Measurements from ENCODE around the gene RIN1. TPM values are rescaled to one million over a fixed set of nuclear protein-coding genes. Genes with fewer than 3 reads are reported as not detected.

The RIN1 gene
- polyA plus RNA-seq, 1 experiment: 6.7 TPM

DNA sequence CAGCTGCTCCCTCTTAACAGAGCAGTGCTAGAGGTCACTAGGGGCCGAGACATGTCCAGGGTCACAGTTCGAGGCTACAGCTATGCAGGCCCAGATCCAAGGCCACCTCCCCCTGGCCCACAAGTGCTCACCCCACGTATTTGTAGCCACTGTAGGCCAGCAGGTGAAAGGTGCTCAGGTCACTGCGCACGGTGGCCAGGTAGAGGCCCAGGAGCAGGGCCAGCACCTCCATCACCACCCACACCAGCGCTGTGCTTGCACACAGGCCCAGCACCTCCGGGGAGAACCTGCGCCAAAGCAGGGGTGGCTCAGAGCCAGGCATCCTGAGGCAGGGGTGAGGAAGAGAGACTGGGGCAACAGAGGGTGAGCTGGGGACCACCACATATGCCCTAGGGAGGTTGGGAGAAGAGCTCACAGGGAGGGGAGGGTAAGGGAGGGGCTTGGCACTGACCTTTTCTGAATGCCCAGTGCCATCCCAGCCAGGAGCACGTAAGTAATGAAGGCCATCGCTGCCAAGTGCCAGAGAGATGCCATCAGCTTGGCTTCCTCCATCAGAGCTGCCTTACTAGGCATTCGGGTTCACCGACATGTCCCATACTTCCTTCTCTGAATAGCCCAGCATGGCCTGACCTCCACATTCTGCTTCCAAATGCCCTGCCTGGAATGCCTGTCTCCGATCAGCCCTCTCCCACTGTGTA is 50.8 kb downstream of the RIN1 start:
- ChIA-PET POLR2A (interaction anchor here (0.9 kb wide), 1 partner anchor 16 kb away, joined by 3 read pairs; no protein-coding TSS in a partner anchor), CTCF (interaction anchor here (0.6 to 1.1 kb wide), 2 partner anchors 27 to 78 kb away, joined by 3 to 4 read pairs; no protein-coding TSS in a partner anchor)
- Histone ChIP-seq H3K9me3 (ENCODE audit: control insufficient read depth, insufficient read depth, low read length) (no peaks in the 10 kb centered on the region), H3K27me3 (ENCODE audit: control insufficient read depth, insufficient read depth, low read length) (no peaks in the 10 kb centered on the region), H3K27ac (ENCODE audit: low read depth, low read length) (no peak overlapping the region), H3K4me3 (ENCODE audit: low read depth, low read length) (no peak overlapping the region)
- DNase-seq (ENCODE audit: low read depth, low spot score): no peak
- TF ChIP-seq, protein P1, sequence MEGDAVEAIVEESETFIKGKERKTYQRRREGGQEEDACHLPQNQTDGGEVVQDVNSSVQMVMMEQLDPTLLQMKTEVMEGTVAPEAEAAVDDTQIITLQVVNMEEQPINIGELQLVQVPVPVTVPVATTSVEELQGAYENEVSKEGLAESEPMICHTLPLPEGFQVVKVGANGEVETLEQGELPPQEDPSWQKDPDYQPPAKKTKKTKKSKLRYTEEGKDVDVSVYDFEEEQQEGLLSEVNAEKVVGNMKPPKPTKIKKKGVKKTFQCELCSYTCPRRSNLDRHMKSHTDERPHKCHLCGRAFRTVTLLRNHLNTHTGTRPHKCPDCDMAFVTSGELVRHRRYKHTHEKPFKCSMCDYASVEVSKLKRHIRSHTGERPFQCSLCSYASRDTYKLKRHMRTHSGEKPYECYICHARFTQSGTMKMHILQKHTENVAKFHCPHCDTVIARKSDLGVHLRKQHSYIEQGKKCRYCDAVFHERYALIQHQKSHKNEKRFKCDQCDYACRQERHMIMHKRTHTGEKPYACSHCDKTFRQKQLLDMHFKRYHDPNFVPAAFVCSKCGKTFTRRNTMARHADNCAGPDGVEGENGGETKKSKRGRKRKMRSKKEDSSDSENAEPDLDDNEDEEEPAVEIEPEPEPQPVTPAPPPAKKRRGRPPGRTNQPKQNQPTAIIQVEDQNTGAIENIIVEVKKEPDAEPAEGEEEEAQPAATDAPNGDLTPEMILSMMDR (IDR thresholded peaks at IDR 0.05; ENCODE audit: low read depth, low read length): no peak

DNA sequence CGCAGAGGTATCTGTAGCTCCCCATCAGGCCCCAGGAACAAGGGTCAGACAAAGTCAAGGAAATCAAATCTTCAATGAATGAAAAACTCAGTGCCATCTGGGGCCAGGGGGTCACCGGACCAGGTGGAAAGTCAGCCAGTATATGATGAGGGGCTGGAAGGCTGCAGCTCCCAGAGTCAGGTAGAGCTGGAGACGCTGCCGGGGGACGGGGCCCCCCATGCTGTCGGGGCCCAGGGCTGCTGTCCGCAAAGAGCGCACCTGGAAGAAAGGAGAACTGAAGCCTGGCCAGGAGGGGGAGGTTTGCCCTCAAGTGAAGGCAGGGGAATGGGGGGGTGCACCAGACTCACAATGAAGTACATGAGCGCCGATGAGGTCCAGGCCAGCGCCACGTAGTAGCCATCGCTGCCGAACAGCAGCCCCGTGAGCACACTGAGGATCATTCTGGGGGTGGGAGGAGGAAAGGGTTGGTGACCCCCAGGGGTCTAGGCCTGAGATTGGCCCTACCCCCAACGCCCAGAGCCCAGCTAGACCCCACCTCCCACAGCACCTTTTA is 51.6 kb downstream of the RIN1 start:
- H3K27me3 ChIP-seq (ENCODE audit: control insufficient read depth, insufficient read depth, low read length): no peaks in the 10 kb centered on the region
- H3K27ac ChIP-seq (ENCODE audit: low read depth, low read length): no peak overlapping the region
- TF ChIP-seq, protein P1 (IDR thresholded peaks at IDR 0.05; ENCODE audit: low read depth, low read length): no peak
- ChIA-PET CTCF (no interaction called here), POLR2A (no interaction called here)
- H3K4me3 ChIP-seq (ENCODE audit: low read depth, low read length): no peak overlapping the region
- no peaks in the 10 kb centered on the region for H3K9me3 ChIP-seq (ENCODE audit: control insufficient read depth, insufficient read depth, low read length)
- DNase-seq (ENCODE audit: low read depth, low spot score): no peak

DNA sequence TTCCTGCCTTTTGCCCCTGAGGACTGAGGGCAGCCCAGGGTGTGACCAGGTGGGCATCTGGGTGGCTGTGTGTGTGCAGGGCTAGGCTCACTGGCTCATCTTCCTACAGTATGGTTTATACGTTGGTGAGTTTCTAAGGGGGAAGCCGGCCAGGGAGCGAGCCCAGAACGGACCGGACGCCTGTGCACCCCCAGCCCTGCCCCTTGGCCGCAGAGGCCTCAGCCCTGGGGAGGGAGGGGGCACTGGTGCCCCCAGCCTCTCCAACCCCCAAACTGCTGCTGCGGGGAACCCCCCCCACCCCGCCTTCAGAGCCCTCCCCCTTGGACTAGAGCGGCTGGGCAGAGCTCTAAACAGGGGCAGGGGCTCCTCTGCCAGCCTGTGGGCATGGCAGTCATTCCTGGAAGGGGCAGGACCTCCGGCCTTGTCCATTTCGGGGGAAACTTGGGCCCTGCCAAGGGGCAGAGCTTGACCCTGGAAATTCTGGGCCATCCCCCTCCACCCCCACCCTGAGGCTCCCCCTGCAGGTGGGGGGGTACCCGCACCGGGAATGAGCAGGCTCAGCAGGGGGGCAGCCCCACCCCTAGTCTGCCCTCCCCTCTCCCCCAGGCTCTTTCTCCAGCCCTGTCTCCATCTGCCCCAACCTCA is 52.7 kb downstream of the RIN1 start:
- no peaks in the 10 kb centered on the region for H3K9me3 ChIP-seq (ENCODE audit: control insufficient read depth, insufficient read depth, low read length)
- TF ChIP-seq, protein P1 (IDR thresholded peaks at IDR 0.05; ENCODE audit: low read depth, low read length): no peak
- no peak for DNase-seq (ENCODE audit: low read depth, low spot score)
- H3K4me3 ChIP-seq (ENCODE audit: low read depth, low read length): no peak overlapping the region
- H3K27ac ChIP-seq (ENCODE audit: low read depth, low read length): no peak overlapping the region
- CTCF ChIA-PET: interaction anchor here (0.6 to 3.7 kb wide), 6 partner anchors 11 to 372 kb away, joined by 3 to 18 read pairs (median 5); partner anchors contain the start of gene BRMS1
- no peaks in the 10 kb centered on the region for H3K27me3 ChIP-seq (ENCODE audit: control insufficient read depth, insufficient read depth, low read length)
- POLR2A ChIA-PET: interaction anchor here (1.9 kb wide), 1 partner anchor 16 kb away, joined by 7 read pairs; no protein-coding TSS in a partner anchor

DNA sequence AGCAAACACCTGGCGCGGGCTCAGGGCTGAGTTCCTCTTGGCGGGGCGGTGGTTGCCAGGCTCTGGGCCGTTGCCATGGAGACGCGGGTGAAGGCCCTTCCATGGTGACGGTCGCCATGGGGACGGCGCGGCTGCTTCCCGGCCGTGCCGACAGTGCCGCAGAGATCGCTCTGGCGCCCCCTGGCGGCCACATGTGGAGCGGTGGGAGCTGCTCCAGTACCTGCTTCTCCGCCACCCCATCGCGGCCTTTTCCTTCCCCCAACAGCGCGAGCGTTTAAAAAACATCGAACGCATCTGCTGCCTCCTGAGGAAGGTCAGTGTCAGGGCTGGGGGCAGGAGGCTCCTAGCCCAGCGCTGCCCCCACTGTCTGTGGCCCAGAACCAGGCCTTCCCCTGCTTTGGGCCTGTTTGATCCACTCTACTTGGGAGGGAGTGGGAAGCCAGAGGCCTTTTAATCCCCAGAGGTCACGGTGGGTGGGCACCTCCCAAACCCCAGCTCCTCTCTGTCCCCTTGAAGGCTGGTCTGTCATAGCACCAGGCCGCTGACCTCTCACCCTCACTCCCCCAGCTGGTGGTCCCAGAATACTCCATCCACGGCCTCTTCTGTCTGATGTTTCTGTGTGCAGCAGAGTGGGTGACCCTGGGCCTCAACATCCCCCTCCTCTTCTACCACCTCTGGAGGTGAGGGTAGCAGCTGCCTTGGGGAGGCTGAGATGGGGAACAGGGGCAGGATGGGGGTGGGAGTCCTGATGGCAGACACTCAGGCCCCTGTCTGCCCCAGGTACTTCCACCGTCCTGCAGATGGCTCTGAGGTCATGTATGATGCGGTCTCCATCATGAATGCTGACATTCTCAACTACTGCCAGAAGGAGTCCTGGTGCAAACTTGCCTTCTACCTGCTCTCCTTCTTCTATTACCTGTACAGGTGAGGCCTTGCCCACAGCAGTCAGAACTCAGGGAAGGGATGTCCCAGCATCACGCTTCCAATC is 53.5 kb downstream of the RIN1 start:
- CTCF ChIA-PET: interaction anchor here (0.6 to 3.7 kb wide), 13 partner anchors 8 to 94 kb away, joined by 3 to 18 read pairs (median 3); partner anchors contain the start of genes BRMS1, RAB1B, RIN1 and TMEM151A

More for the DNA sequence above, 53.5 kb downstream of the RIN1 start:
- no peak overlapping the region for H3K4me3 ChIP-seq (ENCODE audit: low read depth, low read length)
- POLR2A ChIA-PET: interaction anchor here (0.5 to 1.9 kb wide), 4 partner anchors 9 to 184 kb away, joined by 3 to 7 read pairs (median 4); partner anchors contain the start of genes RIN1 and TMEM151A
- peak; percentile 82 for DNase-seq (ENCODE audit: low read depth, low spot score)
- TF ChIP-seq, protein P1 (IDR thresholded peaks at IDR 0.05; ENCODE audit: low read depth, low read length): peak; percentile 83
- no peak overlapping the region for H3K27ac ChIP-seq (ENCODE audit: low read depth, low read length)
- H3K27me3 ChIP-seq (ENCODE audit: control insufficient read depth, insufficient read depth, low read length): no peaks in the 10 kb centered on the region
- H3K9me3 ChIP-seq (ENCODE audit: control insufficient read depth, insufficient read depth, low read length): no peaks in the 10 kb centered on the region

Small RNA genes lying within 50 kb of the gene (small RNA-seq; reads per million reads assigned to genes)
- gene RF00017 (ENCODE audit: insufficient read length, low read depth): not detected

Other genes with a start within 250 kb of the RIN1 start
- 6.4 and 8.5 TPM in 2 replicates for gene KLC2, start 78.7 kb downstream of the RIN1 start, polyA plus RNA-seq (2011; rRNA removed)
- 127 and 183 TPM in 2 replicates for gene RAB1B, start 67.8 kb downstream of the RIN1 start, polyA plus RNA-seq (2011; rRNA removed)
- 2.0 and 2.8 TPM in 2 replicates for gene CNIH2, start 58.3 kb downstream of the RIN1 start, polyA plus RNA-seq (2011; rRNA removed)
- 126 and 140 TPM in 2 replicates for gene YIF1A, start 47.3 kb downstream of the RIN1 start, polyA plus RNA-seq (2011; rRNA removed)
- not detected in 2 replicates for gene TMEM151A, start 44.5 kb downstream of the RIN1 start, polyA plus RNA-seq (2011; rRNA removed)
- gene CD248, start 19.4 kb downstream of the RIN1 start, polyA plus RNA-seq (2011; rRNA removed): 105 and 128 TPM in 2 replicates
- gene BRMS1, start 8.7 kb upstream of the RIN1 start, polyA plus RNA-seq (2011; rRNA removed): 35.2 and 39.3 TPM in 2 replicates
- gene B4GAT1, start 11.2 kb upstream of the RIN1 start, polyA plus RNA-seq (2011; rRNA removed): 15.9 and 17.7 TPM in 2 replicates
- gene SLC29A2, start 35.3 kb upstream of the RIN1 start, polyA plus RNA-seq (2011; rRNA removed): 0.16 and 0.46 TPM in 2 replicates
- gene NPAS4, start 84.6 kb upstream of the RIN1 start, polyA plus RNA-seq (2011; rRNA removed): 0.12 and 0.14 TPM in 2 replicates
- gene MRPL11, start 102.4 kb upstream of the RIN1 start, polyA plus RNA-seq (2011; rRNA removed): 43.1 and 55.1 TPM in 2 replicates
- gene PELI3, start 130.5 kb upstream of the RIN1 start, polyA plus RNA-seq (2011; rRNA removed): 4.6 and 5.6 TPM in 2 replicates
- gene DPP3, start 144.0 kb upstream of the RIN1 start, polyA plus RNA-seq (2011; rRNA removed): 54.6 and 60.2 TPM in 2 replicates
- gene BBS1, start 174.2 kb upstream of the RIN1 start, polyA plus RNA-seq (2011; rRNA removed): 17.7 and 21.1 TPM in 2 replicates
- 6.2 and 6.8 TPM in 2 replicates for gene ZDHHC24, start 209.6 kb upstream of the RIN1 start, polyA plus RNA-seq (2011; rRNA removed)
- gene ACTN3, start 210.5 kb upstream of the RIN1 start, polyA plus RNA-seq (2011; rRNA removed): 0.11 TPM in 2 replicates
- 24.3 and 28.1 TPM in 2 replicates for gene CTSF, start 232.2 kb upstream of the RIN1 start, polyA plus RNA-seq (2011; rRNA removed)

All from AG04450 (cell line).